Neural crest cell (in vitro differentiated cells): ENCODE data around the gene SPRED1. TPM values are rescaled to one million over a fixed set of nuclear protein-coding genes. Genes with fewer than 3 reads are reported as not detected.

Experiments
- DNase-seq: peaks from one replicate; pipeline ENCODE4 v3.0.0; 2021; ENCODE audit warnings: low read depth, mixed read lengths, low spot score
- H3K27ac Mint-ChIP-seq: one replicate; pipeline ENCODE4 v1.8.0; 2021; ENCODE audit warnings: mild to moderate bottlenecking, mixed read lengths; ENCODE audit not compliant: unreplicated experiment
- H3K27me3 Mint-ChIP-seq: 2 replicates; pipeline ENCODE4 v1.8.0; 2021; ENCODE audit warnings: low read depth, mild to moderate bottlenecking, mixed read lengths
- H3K36me3 Mint-ChIP-seq: 2 replicates; pipeline ENCODE4 v1.8.0; 2021; ENCODE audit warnings: low read depth, mild to moderate bottlenecking, mixed read lengths
- H3K4me1 Mint-ChIP-seq: 2 replicates; pipeline ENCODE4 v1.8.0; 2021; ENCODE audit warnings: mixed read lengths
- H3K4me3 Mint-ChIP-seq: one replicate; pipeline ENCODE4 v1.8.0; 2021; ENCODE audit warnings: mild to moderate bottlenecking, mixed read lengths
- H3K9me3 Mint-ChIP-seq: 2 replicates; pipeline ENCODE4 v1.8.0; 2021; ENCODE audit warnings: mixed read lengths
- total RNA-seq: library from RNA; stranded (reverse); gene quantifications from 2 replicates; pipeline ENCODE4 v1.2.1, GENCODE V29; 2021
- TF ChIP-seq, protein P1 (sequence below): fragments of 200-600 bp; sonication (generic); conservative IDR thresholded peaks from 2 replicates; pipeline ENCODE4 v1.5.0; 2021; ENCODE audit warnings: antibody characterized with exemption, mild to moderate bottlenecking

The SPRED1 gene
- total RNA-seq, 1 donor from 2014 or later: 44.2 TPM

DNA sequence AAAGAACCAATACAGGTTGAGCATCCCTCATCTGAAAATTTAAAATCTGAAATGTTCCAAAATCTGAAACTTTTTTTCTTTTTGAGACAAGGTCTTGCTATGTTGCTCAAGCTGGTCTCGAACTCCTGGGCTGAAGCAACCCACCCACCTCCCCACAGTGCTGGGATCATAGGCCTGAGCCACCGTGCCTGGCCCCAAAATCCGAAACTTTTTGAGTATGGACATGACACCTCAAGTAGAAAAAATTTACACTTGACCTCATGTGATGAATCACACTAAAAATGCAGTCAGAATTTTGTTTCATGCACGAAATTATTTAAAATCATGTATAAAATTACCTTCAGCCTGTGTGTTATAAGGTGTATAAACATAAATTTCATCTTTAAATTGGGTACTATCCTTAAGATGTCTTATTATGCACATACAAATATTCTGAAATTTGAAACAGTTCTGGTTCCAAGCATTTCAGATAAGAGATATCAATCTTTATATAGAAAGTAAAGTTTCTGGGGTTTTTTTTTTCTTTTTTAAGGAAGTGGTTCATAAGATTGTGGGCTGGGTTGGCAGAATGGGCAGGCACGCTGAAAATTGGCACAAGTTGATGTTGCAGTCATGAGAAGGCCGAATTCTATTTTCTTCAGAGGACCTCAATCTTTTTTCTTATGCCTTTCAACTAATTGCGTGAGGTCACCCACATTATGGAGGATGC, 72.5 kb downstream of the SPRED1 start:
- TF ChIP-seq, protein P1, sequence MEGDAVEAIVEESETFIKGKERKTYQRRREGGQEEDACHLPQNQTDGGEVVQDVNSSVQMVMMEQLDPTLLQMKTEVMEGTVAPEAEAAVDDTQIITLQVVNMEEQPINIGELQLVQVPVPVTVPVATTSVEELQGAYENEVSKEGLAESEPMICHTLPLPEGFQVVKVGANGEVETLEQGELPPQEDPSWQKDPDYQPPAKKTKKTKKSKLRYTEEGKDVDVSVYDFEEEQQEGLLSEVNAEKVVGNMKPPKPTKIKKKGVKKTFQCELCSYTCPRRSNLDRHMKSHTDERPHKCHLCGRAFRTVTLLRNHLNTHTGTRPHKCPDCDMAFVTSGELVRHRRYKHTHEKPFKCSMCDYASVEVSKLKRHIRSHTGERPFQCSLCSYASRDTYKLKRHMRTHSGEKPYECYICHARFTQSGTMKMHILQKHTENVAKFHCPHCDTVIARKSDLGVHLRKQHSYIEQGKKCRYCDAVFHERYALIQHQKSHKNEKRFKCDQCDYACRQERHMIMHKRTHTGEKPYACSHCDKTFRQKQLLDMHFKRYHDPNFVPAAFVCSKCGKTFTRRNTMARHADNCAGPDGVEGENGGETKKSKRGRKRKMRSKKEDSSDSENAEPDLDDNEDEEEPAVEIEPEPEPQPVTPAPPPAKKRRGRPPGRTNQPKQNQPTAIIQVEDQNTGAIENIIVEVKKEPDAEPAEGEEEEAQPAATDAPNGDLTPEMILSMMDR: no peak
- Mint-ChIP-seq H3K36me3 (peaks cover 31% of the 10 kb centered on the region), H3K9me3 (no peaks in the 10 kb centered on the region), H3K4me1 (no peaks in the 10 kb centered on the region), H3K4me3 (no peak overlapping the region), H3K27ac (no peak overlapping the region), H3K27me3 (no peaks in the 10 kb centered on the region)
- no peak for DNase-seq

DNA sequence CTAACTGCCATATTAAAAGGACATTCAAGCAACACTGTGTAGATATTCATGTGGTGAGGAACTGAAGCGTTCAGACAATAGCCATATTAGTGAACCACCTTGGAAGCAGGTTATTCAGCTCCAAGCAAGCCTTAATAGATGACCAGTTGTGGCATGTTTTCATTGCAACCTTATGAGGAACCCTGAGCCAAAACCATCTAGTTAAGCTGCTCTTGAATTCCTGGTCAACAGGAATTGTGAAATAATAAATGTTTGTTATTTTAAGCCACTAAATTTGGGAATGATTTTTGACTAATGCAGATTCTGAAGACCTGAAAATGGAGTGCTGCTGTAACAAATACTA, 73.0 kb downstream of the SPRED1 start:
- DNase-seq: no peak
- Mint-ChIP-seq H3K4me3 (no peak overlapping the region), H3K36me3 (peaks cover 27% of the 10 kb centered on the region), H3K4me1 (no peaks in the 10 kb centered on the region), H3K27ac (no peak overlapping the region), H3K9me3 (no peaks in the 10 kb centered on the region), H3K27me3 (no peaks in the 10 kb centered on the region)
- TF ChIP-seq, protein P1: no peak

DNA sequence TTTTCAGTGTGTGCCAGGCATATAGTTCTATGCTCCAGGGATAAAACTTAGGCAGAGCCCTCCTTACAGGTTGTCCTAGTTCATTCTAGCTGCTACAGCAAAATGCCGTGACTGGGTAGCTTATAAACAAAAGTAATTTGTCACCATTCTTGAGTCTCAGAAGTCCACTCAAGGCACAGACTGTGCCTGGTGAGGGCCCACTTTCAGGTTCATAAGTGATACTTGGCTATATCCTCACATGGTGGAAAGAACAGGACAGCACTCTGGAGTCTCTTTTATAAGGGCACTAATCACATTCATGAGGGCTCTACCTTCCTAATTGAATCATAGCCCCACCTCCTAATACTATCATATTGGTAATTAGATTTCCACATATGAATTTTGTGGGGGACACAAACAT, 80.1 kb downstream of the SPRED1 start:
- Mint-ChIP-seq H3K4me3 (no peak overlapping the region), H3K9me3 (no peaks in the 10 kb centered on the region), H3K27me3 (no peaks in the 10 kb centered on the region), H3K27ac (no peak overlapping the region), H3K36me3 (peaks cover 16% of the 10 kb centered on the region), H3K4me1 (peaks cover 6% of the 10 kb centered on the region)
- TF ChIP-seq, protein P1: no peak
- DNase-seq: no peak

DNA sequence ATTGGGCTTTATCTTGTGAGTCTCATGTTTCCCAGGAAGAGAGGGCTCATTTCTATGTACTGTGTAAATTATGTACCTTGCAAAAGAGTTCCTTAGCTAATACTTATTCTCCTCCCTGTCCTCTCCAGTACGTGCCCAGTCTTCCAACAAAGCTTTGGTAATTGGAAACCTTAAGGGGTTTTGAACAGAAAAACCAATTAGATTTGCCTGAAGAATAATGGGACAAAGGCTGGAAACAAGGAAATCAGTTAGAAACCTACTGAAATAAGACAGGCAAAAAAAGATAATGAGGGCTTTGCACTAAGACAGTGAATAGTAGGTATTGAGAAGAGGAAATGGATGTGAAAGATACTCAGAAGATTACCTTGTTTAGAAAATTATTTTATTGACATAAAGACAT, 82.5 kb downstream of the SPRED1 start:
- Mint-ChIP-seq H3K4me1 (peaks cover 6% of the 10 kb centered on the region), H3K27me3 (no peaks in the 10 kb centered on the region), H3K9me3 (no peaks in the 10 kb centered on the region), H3K27ac (no peak overlapping the region), H3K4me3 (no peak overlapping the region), H3K36me3 (peaks cover 12% of the 10 kb centered on the region)
- TF ChIP-seq, protein P1: no peak
- DNase-seq: no peak

DNA sequence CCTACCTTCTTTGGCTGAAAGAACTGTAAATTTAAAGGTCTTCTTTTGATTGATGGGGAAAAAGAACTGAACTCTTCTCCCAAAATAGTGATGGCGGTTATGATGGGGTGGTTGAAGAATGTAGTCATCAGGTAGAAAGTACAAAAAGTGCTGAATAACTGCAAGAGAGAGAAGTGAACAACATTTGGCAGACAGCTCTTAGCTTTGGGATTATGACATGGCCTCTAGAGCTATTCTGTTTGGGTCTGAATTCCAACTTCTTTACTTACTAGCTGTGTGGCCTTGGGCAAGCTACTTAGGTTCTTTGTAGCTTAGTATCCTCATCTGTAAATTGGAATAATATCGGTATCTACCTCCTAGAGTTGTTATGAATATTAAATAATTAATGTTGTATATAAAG, 91.7 kb downstream of the SPRED1 start:
- Mint-ChIP-seq H3K4me1 (peaks cover 11% of the 10 kb centered on the region), H3K36me3 (peaks cover 37% of the 10 kb centered on the region), H3K27ac (no peak overlapping the region), H3K27me3 (no peaks in the 10 kb centered on the region), H3K9me3 (no peaks in the 10 kb centered on the region), H3K4me3 (no peak overlapping the region)
- TF ChIP-seq, protein P1: no peak
- no peak for DNase-seq
